HEK293 (cell line): ENCODE measurements around the gene CYP24A1.
A peak's percentile ranks its signal among the peaks of the same experiment; 100 is the strongest.
"Not testable (repeated sequence)": the region's sequence is repeated elsewhere in the genome, so short reads cannot be mapped to it uniquely, and the experiment has no call there.

Source experiments
- CTCF ChIA-PET: fragments of 350-600 bp; formaldehyde crosslinking; extraction: SDS; loops from one replicate; lab custom pipeline; 2021; ENCODE audit warnings: antibody characterized with exemption; lab: Yijun Ruan, JAX
- POLR2A ChIA-PET: fragments of 300-600 bp; formaldehyde crosslinking; extraction: SDS; loops from one replicate; lab custom pipeline; 2020; ENCODE audit warnings: antibody characterized with exemption, inconsistent platforms; lab: Yijun Ruan, JAX
- H3K27ac ChIP-seq: fragments of 200-500 bp; sonication (Bioruptor generic); 2 replicates; pipeline ENCODE4 v1.5.1; 2014; ENCODE audit warnings: low read depth, low read length, control low read depth, inconsistent platforms; ENCODE audit errors: extremely low read depth
- H3K36me3 ChIP-seq, 2 experiments: fragments of 200-500 bp in 1 of 2; sonication (Bioruptor generic) in 1 of 2; 1 replicate in 1 of 2; 2 replicates in 1 of 2; pipeline ENCODE4 v1.5.1; 2014 to 2017; ENCODE audit warnings: inconsistent platforms in 2 of 2, low read length in 2 of 2; ENCODE audit not compliant: control insufficient read depth in 2 of 2, insufficient read depth in 1 of 2
- H3K4me1 ChIP-seq: fragments of 200-500 bp; sonication (Bioruptor generic); 2 replicates; pipeline ENCODE4 v1.5.1; 2014; ENCODE audit warnings: mild to moderate bottlenecking, low read length, inconsistent platforms; ENCODE audit not compliant: control insufficient read depth, insufficient read depth
- H3K4me3 ChIP-seq: 2 replicates; pipeline ENCODE4 v1.5.1; 2011; ENCODE audit warnings: low read depth, mild to moderate bottlenecking, control low read depth, low read length, moderate library complexity
- H3K9me3 ChIP-seq: fragments of 200-500 bp; sonication (Bioruptor generic); 2 replicates; pipeline ENCODE4 v1.5.1; 2014; ENCODE audit warnings: low read depth, low read length, inconsistent platforms; ENCODE audit not compliant: control insufficient read depth, insufficient read depth
- ATF2 ChIP-seq: fragments of 450-650 bp; formaldehyde crosslinking; IDR thresholded peaks from 2 replicates; pipeline ENCODE4 v1.5.1; 2016; ENCODE audit warnings: missing biosample characterization, missing genetic modification characterization, low read depth
- CTCF ChIP-seq: fragments of 450-650 bp; formaldehyde crosslinking; IDR thresholded peaks from 2 replicates; pipeline ENCODE4 v1.5.1; 2016; ENCODE audit warnings: missing biosample characterization, missing genetic modification characterization
- PRDM1 ChIP-seq: fragments of 450-650 bp; formaldehyde crosslinking; IDR thresholded peaks from 2 replicates; pipeline ENCODE4; 2016; ENCODE audit warnings: missing biosample characterization, missing genetic modification characterization
- ZNF138 ChIP-seq: fragments of 450-650 bp; formaldehyde crosslinking; IDR thresholded peaks from 2 replicates; pipeline ENCODE4 v1.5.1; 2016; ENCODE audit warnings: missing biosample characterization, missing genetic modification characterization, borderline replicate concordance
- ZNF174 ChIP-seq: fragments of 450-650 bp; formaldehyde crosslinking; IDR thresholded peaks from 2 replicates; pipeline ENCODE4 v1.5.0; 2017; ENCODE audit warnings: missing biosample characterization, mild to moderate bottlenecking, missing genetic modification characterization
- ZNF24 ChIP-seq: fragments of 450-650 bp; formaldehyde crosslinking; IDR thresholded peaks from 2 replicates; pipeline ENCODE4 v1.5.1; 2016; ENCODE audit warnings: missing biosample characterization, missing genetic modification characterization
- ZNF335 ChIP-seq: fragments of 450-650 bp; formaldehyde crosslinking; conservative IDR thresholded peaks from 2 replicates; pipeline ENCODE4 v1.5.1; 2016; ENCODE audit warnings: missing biosample characterization, missing genetic modification characterization
- ZNF629 ChIP-seq: fragments of 450-650 bp; formaldehyde crosslinking; IDR thresholded peaks from 2 replicates; pipeline ENCODE4 v1.5.1; 2017; ENCODE audit warnings: missing biosample characterization, missing genetic modification characterization
- ZNF654 ChIP-seq: fragments of 450-650 bp; formaldehyde crosslinking; IDR thresholded peaks from 2 replicates; pipeline ENCODE4 v1.5.1; 2016; ENCODE audit warnings: low read depth, missing biosample characterization, missing genetic modification characterization
- ZNF837 ChIP-seq: fragments of 450-650 bp; formaldehyde crosslinking; IDR thresholded peaks from 2 replicates; pipeline ENCODE4 v1.5.1; 2016; ENCODE audit warnings: missing biosample characterization, missing genetic modification characterization
- TF ChIP-seq, protein P1 (sequence below): fragments of 450-650 bp; formaldehyde crosslinking; IDR thresholded peaks from 2 replicates; pipeline ENCODE4 v1.5.1; 2016; ENCODE audit warnings: missing biosample characterization, missing genetic modification characterization, borderline replicate concordance
- TF ChIP-seq, protein P2 (sequence below): fragments of 450-650 bp; formaldehyde crosslinking; IDR thresholded peaks from 2 replicates; pipeline ENCODE4 v1.5.1; 2016; ENCODE audit warnings: missing biosample characterization, missing genetic modification characterization

Gene CYP24A1

GRCh38 chr20:54127855-54128574 lies 45.8 kb downstream of the CYP24A1 start:
- Histone ChIP-seq H3K36me3 (no peaks in the 10 kb centered on the region), H3K9me3 (no peaks in the 10 kb centered on the region), H3K4me1 (no peaks in the 10 kb centered on the region), H3K4me3 (no peak overlapping the region), H3K27ac (no peak overlapping the region)
- ChIA-PET POLR2A (no interaction called here), CTCF (interaction anchor here (1.1 to 1.4 kb wide), 3 partner anchors 18 to 70 kb away, joined by 4 to 8 read pairs (median 5); no protein-coding TSS in a partner anchor)
- 0 out of 2 replicates have a peak, but pooled peaks have one; percentile 19 for TF ChIP-seq ZNF335 (tag by site-specific recombination)
- no peak for TF ChIP-seq ZNF837 (tag by site-specific recombination)
- TF ChIP-seq PRDM1 (tag by site-specific recombination) = no peak
- TF ChIP-seq, protein P1, sequence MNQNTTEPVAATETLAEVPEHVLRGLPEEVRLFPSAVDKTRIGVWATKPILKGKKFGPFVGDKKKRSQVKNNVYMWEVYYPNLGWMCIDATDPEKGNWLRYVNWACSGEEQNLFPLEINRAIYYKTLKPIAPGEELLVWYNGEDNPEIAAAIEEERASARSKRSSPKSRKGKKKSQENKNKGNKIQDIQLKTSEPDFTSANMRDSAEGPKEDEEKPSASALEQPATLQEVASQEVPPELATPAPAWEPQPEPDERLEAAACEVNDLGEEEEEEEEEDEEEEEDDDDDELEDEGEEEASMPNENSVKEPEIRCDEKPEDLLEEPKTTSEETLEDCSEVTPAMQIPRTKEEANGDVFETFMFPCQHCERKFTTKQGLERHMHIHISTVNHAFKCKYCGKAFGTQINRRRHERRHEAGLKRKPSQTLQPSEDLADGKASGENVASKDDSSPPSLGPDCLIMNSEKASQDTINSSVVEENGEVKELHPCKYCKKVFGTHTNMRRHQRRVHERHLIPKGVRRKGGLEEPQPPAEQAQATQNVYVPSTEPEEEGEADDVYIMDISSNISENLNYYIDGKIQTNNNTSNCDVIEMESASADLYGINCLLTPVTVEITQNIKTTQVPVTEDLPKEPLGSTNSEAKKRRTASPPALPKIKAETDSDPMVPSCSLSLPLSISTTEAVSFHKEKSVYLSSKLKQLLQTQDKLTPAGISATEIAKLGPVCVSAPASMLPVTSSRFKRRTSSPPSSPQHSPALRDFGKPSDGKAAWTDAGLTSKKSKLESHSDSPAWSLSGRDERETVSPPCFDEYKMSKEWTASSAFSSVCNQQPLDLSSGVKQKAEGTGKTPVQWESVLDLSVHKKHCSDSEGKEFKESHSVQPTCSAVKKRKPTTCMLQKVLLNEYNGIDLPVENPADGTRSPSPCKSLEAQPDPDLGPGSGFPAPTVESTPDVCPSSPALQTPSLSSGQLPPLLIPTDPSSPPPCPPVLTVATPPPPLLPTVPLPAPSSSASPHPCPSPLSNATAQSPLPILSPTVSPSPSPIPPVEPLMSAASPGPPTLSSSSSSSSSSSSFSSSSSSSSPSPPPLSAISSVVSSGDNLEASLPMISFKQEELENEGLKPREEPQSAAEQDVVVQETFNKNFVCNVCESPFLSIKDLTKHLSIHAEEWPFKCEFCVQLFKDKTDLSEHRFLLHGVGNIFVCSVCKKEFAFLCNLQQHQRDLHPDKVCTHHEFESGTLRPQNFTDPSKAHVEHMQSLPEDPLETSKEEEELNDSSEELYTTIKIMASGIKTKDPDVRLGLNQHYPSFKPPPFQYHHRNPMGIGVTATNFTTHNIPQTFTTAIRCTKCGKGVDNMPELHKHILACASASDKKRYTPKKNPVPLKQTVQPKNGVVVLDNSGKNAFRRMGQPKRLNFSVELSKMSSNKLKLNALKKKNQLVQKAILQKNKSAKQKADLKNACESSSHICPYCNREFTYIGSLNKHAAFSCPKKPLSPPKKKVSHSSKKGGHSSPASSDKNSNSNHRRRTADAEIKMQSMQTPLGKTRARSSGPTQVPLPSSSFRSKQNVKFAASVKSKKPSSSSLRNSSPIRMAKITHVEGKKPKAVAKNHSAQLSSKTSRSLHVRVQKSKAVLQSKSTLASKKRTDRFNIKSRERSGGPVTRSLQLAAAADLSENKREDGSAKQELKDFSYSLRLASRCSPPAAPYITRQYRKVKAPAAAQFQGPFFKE (tag by site-specific recombination) = no peak
- TF ChIP-seq, protein P2, sequence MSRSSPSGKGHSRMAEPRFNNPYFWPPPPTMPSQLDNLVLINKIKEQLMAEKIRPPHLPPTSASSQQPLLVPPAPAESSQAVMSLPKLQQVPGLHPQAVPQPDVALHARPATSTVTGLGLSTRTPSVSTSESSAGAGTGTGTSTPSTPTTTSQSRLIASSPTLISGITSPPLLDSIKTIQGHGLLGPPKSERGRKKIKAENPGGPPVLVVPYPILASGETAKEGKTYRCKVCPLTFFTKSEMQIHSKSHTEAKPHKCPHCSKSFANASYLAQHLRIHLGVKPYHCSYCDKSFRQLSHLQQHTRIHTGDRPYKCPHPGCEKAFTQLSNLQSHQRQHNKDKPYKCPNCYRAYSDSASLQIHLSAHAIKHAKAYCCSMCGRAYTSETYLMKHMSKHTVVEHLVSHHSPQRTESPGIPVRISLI (tag by site-specific recombination) = peak; percentile 20; the same call in 1 of the 2 replicates
- peak; percentile 96 for TF ChIP-seq ATF2 (tag by site-specific recombination)
- peak; percentile 77 for TF ChIP-seq ZNF629 (tag by site-specific recombination)
- TF ChIP-seq ZNF24 (tag by site-specific recombination) = 0 out of 2 replicates have a peak, but pooled peaks have one; percentile 32
- no peak for TF ChIP-seq ZNF138 (tag by site-specific recombination)

DNA sequence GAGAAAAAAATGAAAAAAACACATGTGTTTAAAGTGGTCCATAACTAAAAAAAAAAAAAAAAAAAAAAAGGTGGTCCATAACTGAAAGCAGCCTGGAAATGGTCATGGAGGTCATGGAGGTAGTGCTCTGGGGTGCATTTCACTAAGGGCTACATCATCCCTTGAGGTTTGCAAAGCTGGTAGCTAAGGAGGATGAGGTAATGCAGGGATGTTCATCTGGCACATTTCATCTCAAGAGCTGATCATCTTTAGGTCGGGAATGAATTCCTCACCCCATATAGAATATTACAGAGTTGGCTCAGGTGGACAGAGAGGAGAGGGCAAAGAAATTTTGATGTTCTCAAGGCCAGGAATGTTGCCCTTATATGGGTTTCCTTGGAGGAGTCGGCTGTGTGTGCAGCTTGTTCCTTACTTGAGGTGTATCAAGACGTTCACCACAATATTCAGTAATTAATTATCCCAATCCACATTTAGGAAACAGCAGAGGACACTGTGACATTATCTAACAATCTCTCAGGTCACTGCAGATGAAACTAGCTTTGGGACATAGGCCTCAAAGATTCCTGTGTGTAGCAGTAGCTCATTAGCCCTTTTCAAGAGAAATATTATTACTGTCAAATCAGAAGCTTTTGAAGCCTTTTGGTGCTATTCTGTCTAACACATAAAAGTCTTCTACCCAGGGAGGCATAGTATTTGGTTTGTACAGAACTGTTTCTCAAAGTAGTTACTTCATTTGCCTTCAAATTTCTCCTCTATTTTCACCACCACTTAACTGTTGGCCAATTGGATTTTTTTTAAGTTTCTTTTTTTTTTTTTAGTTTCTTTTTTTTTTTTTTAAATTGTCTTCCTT lies 46.8 kb downstream of the CYP24A1 start:
- Histone ChIP-seq H3K36me3 (no peaks in the 10 kb centered on the region), H3K9me3 (no peaks in the 10 kb centered on the region), H3K4me3 (no peak overlapping the region), H3K4me1 (0 out of 2 replicates have a peak, but pooled peaks cover 2% of the 10 kb centered on the region), H3K27ac (no peak overlapping the region)
- 0 out of 2 replicates have a peak, but pooled peaks have one; percentile 18 for TF ChIP-seq CTCF
- TF ChIP-seq ZNF174 = no peak
- peak; percentile 13 for TF ChIP-seq ZNF654
- 0 out of 2 replicates have a peak, but pooled peaks have one; percentile 32 for TF ChIP-seq ATF2 (tag by site-specific recombination)
- TF ChIP-seq, protein P2 (tag by site-specific recombination) = peak; percentile 46; the same call in 1 of the 2 replicates
- ChIA-PET POLR2A (no interaction called here), CTCF (interaction anchor here (0.8 to 1.4 kb wide), 6 partner anchors 12 to 73 kb away, joined by 3 to 8 read pairs (median 4); no protein-coding TSS in a partner anchor)

DNA sequence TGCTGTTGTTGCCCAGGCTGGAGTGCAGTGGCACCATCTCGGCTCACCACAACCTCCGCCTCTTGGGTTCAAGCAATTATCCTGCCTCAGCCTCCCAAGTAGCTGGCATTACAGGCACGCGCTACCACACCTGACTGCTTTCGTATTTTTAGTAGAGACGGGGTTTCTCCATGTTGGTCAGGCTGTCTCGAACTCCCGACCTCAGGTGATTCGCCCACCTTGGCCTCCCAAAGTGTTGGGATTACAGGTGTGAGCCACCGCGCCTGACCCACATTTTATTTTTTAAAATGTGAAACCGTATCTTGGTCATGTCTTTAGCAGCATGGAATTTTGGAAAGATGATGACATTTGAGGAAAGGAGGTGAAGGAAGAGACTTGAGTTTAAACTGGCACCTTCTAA lies 47.5 kb downstream of the CYP24A1 start:
- H3K9me3 ChIP-seq, H3K4me3 ChIP-seq, H3K36me3 ChIP-seq, H3K27ac ChIP-seq, H3K4me1 ChIP-seq, POLR2A ChIA-PET: not testable (repeated sequence)
- CTCF ChIA-PET = interaction anchor here (0.6 to 1.4 kb wide), 4 partner anchors 21 to 125 kb away, joined by 3 to 8 read pairs (median 4); no protein-coding TSS in a partner anchor
